Measurements from ENCODE around the gene SAP30BP.

- no peak for TF ChIP-seq CTCF (IDR thresholded peaks at IDR 0.05; ENCODE audit: control extremely low read depth in 1 of 3, insufficient read depth in 1 of 3, low read depth in 1 of 3, low read length in 3 of 3)
- TF ChIP-seq POU5F1 (IDR thresholded peaks at IDR 0.05; ENCODE audit: low read depth, low read length): no peak
- no peak for TF ChIP-seq POLR2AphosphoS5 (IDR thresholded peaks at IDR 0.05; ENCODE audit: low read depth, low read length)
- no peak for TF ChIP-seq CREB1 (IDR thresholded peaks at IDR 0.05)
Observed at GRCh38 chr17:75757086-75757681, 90.0 kb downstream of the SAP30BP start.

Data from H1 (cell line).